PC-9 (cell line): ENCODE measurements around the gene CHMP1B. TPM values are rescaled to one million over a fixed set of nuclear protein-coding genes. Genes with fewer than 3 reads are reported as not detected.

ENCODE experiments used
- BruUV-seq: library from RNA; stranded (reverse); fragments of 400-500 nt; replicated peaks from 2 replicates; lab custom pipeline; 2021; lab: Mats Ljungman, UMichigan
- CTCF ChIA-PET: fragments of 300-600 bp; sonication (Branson Sonifier 250); formaldehyde crosslinking; loops from one replicate; lab custom pipeline; 2022; ENCODE audit warnings: antibody characterized with exemption; lab: Charles Lee
- POLR2A ChIA-PET: fragments of 300-600 bp; sonication (Branson Sonifier 250); formaldehyde crosslinking; loops from one replicate; lab custom pipeline; 2022; ENCODE audit warnings: antibody characterized with exemption; ENCODE audit not compliant: unreplicated experiment; lab: Charles Lee
- DNase-seq, 2 experiments: peaks; one replicate each; pipeline versions ENCODE4 v3.0.0 to v3.0.0-alpha.2; 2015 to 2022; ENCODE audit warnings: mixed read lengths in 1 of 2
- H2AFZ ChIP-seq: fragments of 200-600 bp; sonication (generic); 2 replicates; pipeline ENCODE4 v1.8.1; 2017; ENCODE audit warnings: antibody characterized with exemption
- H3F3A ChIP-seq: fragments of 200-600 bp; sonication (generic); 2 replicates; pipeline ENCODE4 v1.8.1; 2017; ENCODE audit warnings: antibody characterized with exemption, mild to moderate bottlenecking, low read depth; ENCODE audit not compliant: insufficient read depth
- H3K27ac ChIP-seq: fragments of 200-600 bp; sonication (generic); 2 replicates; pipeline ENCODE4 v1.6.1; 2016; ENCODE audit warnings: mixed run types
- H3K27me3 ChIP-seq: fragments of 200-600 bp; sonication (generic); 2 replicates; pipeline ENCODE4 v1.6.1; 2016; ENCODE audit warnings: low read depth, mixed run types; ENCODE audit not compliant: insufficient read depth
- H3K36me3 ChIP-seq: fragments of 200-600 bp; sonication (generic); 2 replicates; pipeline ENCODE4 v1.6.1; 2016; ENCODE audit warnings: low read depth, mixed run types
- H3K4me1 ChIP-seq: fragments of 200-600 bp; sonication (generic); replicated peaks from 2 replicates; pipeline ENCODE4 v1.6.1; 2016; ENCODE audit warnings: mixed run types; ENCODE audit not compliant: insufficient read depth
- H3K4me2 ChIP-seq: fragments of 200-600 bp; sonication (generic); 2 replicates; pipeline ENCODE4 v1.6.1; 2017; ENCODE audit warnings: mixed run types
- H3K4me3 ChIP-seq: fragments of 200-600 bp; sonication (generic); 2 replicates; pipeline ENCODE4 v1.6.1; 2016; ENCODE audit warnings: mixed run types
- H3K79me2 ChIP-seq: fragments of 200-600 bp; sonication (generic); 2 replicates; pipeline ENCODE4 v1.6.1; 2017; ENCODE audit warnings: low read depth, mixed run types
- H3K9me2 ChIP-seq: fragments of 200-600 bp; sonication (generic); 2 replicates; pipeline ENCODE4 v1.8.1; 2017; ENCODE audit warnings: mild to moderate bottlenecking; ENCODE audit not compliant: insufficient read depth
- H3K9me3 ChIP-seq: fragments of 200-600 bp; sonication (generic); 2 replicates; pipeline ENCODE4 v1.8.1; 2016; ENCODE audit warnings: low read depth; ENCODE audit not compliant: insufficient read depth
- H4K20me1 ChIP-seq: fragments of 200-600 bp; sonication (generic); 2 replicates; pipeline ENCODE4 v1.8.1; 2017; ENCODE audit not compliant: insufficient read depth
- EZH2 ChIP-seq: fragments of 200-600 bp; sonication (generic); IDR thresholded peaks from 2 replicates; pipeline ENCODE4 v1.8.0; 2017; ENCODE audit warnings: antibody characterized with exemption, low read depth
- intact Hi-C: fragments of 100-400 bp; cut with micrococcal nuclease; formaldehyde crosslinking; loops from one replicate; pipeline ENCODE4 v1.10.0; 2022; ENCODE audit not compliant: unreplicated experiment
- total RNA-seq: library from RNA; stranded (reverse); gene quantifications from 2 replicates; pipeline ENCODE4 v1.2.3, GENCODE V29; 2021
- TF ChIP-seq, protein P1 (sequence below): fragments of 200-600 bp; sonication (generic); conservative IDR thresholded peaks from 2 replicates; pipeline ENCODE4 v1.6.1; 2017; ENCODE audit warnings: mixed run types, antibody characterized with exemption, mild to moderate bottlenecking, moderate library complexity

Gene CHMP1B
- total RNA-seq, 1 experiment from 2014 or later = 68.0 TPM

DNA sequence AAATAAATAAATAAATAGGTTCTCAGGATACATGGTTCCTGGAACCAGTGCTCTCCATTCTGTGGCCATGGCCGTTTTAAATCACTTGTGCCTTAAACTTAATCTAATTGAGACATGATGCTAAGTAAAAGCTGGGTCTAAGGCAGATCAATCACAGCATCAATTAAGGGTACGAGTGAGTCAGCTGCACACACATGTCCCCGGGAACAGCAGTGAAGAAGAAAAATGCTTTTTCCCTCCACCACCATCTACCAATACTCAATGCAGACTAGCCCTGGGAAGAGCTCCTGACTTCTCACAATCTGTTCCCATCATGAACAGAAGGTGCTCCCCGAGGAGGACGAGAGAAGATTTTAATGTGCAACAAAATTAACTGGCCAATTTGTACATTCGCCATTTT is 6.8 kb upstream of the CHMP1B start:
- no peak for DNase-seq
- ChIA-PET CTCF (no interaction called here), POLR2A (no interaction called here)
- no TSS peak for BruUV-seq
- Histone ChIP-seq H3K79me2 (no peaks in the 10 kb centered on the region), H2AFZ (no peak overlapping the region), H3K27ac (no peak overlapping the region), H3F3A (peaks cover 3% of the 10 kb centered on the region; the same call in 1 of the 2 replicates), H4K20me1 (no peaks in the 10 kb centered on the region), H3K4me3 (no peak overlapping the region), H3K9me3 (no peaks in the 10 kb centered on the region), H3K36me3 (no peaks in the 10 kb centered on the region), H3K27me3 (no peaks in the 10 kb centered on the region), H3K4me1 (peaks cover 7% of the 10 kb centered on the region), H3K4me2 (no peak overlapping the region), H3K9me2 (no peaks in the 10 kb centered on the region)
- TF ChIP-seq, protein P1, sequence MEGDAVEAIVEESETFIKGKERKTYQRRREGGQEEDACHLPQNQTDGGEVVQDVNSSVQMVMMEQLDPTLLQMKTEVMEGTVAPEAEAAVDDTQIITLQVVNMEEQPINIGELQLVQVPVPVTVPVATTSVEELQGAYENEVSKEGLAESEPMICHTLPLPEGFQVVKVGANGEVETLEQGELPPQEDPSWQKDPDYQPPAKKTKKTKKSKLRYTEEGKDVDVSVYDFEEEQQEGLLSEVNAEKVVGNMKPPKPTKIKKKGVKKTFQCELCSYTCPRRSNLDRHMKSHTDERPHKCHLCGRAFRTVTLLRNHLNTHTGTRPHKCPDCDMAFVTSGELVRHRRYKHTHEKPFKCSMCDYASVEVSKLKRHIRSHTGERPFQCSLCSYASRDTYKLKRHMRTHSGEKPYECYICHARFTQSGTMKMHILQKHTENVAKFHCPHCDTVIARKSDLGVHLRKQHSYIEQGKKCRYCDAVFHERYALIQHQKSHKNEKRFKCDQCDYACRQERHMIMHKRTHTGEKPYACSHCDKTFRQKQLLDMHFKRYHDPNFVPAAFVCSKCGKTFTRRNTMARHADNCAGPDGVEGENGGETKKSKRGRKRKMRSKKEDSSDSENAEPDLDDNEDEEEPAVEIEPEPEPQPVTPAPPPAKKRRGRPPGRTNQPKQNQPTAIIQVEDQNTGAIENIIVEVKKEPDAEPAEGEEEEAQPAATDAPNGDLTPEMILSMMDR = no peak
- no peak for TF ChIP-seq EZH2
- intact Hi-C loops = no loop called here

DNA sequence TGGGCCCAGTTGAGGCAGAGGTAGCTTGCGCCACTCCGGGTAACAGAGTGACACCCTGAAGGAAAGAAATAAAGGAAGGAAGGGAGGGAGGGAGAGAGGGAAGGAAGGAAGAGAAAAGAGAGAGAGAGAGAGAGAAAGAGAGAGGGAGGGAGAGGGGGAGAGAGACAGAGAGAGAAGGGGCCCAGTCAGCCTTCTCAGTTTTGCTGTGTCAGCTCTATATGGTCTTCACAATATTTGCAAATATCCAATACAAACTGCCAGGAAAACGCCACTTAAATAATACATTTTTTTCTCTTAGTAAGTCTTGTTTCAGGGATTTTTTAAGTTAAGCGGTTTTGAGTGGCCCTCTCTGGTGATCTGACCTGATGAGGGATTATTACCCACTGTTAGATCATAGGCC is 5.6 kb upstream of the CHMP1B start:
- CTCF ChIA-PET = no interaction called here
- no peaks in the 10 kb centered on the region for H3K79me2 ChIP-seq

DNA sequence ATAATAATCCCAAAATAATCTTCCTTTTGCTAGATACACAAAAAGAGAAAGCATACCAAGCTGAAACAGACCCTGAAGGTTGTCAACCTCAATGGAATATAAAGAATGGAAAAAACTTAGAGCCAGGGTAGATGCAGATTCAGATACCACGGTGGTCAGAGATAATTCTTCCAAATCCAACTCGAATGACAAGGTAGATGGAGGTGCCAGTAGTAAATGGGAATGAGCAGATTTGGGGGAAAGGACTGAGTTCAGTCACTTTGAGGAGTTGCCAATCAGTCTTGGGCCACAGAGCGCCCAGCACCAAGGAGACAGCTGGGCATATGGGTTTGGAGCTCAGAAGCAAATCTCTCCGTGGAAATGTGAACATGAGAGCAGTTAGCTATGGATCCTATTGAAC is 3.4 kb upstream of the CHMP1B start:
- BruUV-seq = no TSS peak
- no peaks in the 10 kb centered on the region for H3K36me3 ChIP-seq
- H3K4me3 ChIP-seq = no peak overlapping the region
- H2AFZ ChIP-seq = no peak overlapping the region
- H3K27ac ChIP-seq = no peak overlapping the region
- POLR2A ChIA-PET = no interaction called here
- CTCF ChIA-PET = no interaction called here
- H3K9me2 ChIP-seq = no peaks in the 10 kb centered on the region
- intact Hi-C loops = no loop called here
- H4K20me1 ChIP-seq = peaks cover 6% of the 10 kb centered on the region; the same call in 1 of the 2 replicates
- no peak for DNase-seq
- no peak overlapping the region for H3K4me2 ChIP-seq
- H3K27me3 ChIP-seq = no peaks in the 10 kb centered on the region
- H3K9me3 ChIP-seq = no peaks in the 10 kb centered on the region
- peaks cover 19% of the 10 kb centered on the region for H3K4me1 ChIP-seq
- TF ChIP-seq, protein P1 = no peak
- TF ChIP-seq EZH2 = no peak
- H3K79me2 ChIP-seq = peaks cover 16% of the 10 kb centered on the region
- H3F3A ChIP-seq = peaks cover 16% of the 10 kb centered on the region

More for the DNA sequence above, 5.6 kb upstream of the CHMP1B start:
- Histone ChIP-seq H3K27me3 (no peaks in the 10 kb centered on the region), H3K36me3 (no peaks in the 10 kb centered on the region), H3K4me1 (peaks cover 17% of the 10 kb centered on the region), H4K20me1 (no peaks in the 10 kb centered on the region), H3K9me3 (no peaks in the 10 kb centered on the region), H2AFZ (no peak overlapping the region), H3K27ac (no peak overlapping the region), H3K9me2 (no peaks in the 10 kb centered on the region), H3K4me2 (no peak overlapping the region), H3K4me3 (no peak overlapping the region), H3F3A (peaks cover 14% of the 10 kb centered on the region)
- intact Hi-C loops = no loop called here
- TF ChIP-seq EZH2 = no peak
- TF ChIP-seq, protein P1 = no peak
- no peak for DNase-seq
- BruUV-seq = no TSS peak
- POLR2A ChIA-PET = no interaction called here
